ENCODE measurements around the gene CAVIN1.
A peak's percentile ranks its signal among the peaks of the same experiment; 100 is the strongest.
"Not testable (repeated sequence)": the region's sequence is repeated elsewhere in the genome, so short reads cannot be mapped to it uniquely, and the experiment has no call there.

Gene CAVIN1

DNA sequence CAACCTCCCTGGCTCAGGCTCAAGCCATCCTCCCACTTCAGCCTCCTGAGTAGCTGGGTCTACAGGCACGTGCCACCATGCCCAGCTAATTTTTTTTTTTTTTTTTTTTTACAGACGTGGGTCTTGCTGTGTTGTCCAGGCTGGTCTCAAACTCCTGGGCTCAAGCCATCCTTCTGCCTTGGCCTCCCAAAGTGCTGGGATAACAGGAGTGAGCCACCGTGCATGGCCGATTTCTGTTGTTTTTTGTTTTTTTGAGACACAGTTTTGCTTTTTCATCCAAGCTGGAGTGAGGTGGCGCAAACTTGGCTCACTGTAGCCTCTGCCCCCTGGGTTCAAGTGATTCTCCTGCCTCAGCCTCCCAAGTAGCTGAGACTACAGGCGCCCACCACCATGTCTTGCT is 31.9 kb upstream of the CAVIN1 start:
- H3K9me3 ChIP-seq (ENCODE audit: control insufficient read depth in 2 of 2, low read length in 2 of 2); H3K36me3 ChIP-seq (ENCODE audit: control insufficient read depth in 2 of 2, insufficient read depth in 2 of 2, low read length in 2 of 2); H3K4me3 ChIP-seq (ENCODE audit: low read length in 2 of 2); H3K9ac ChIP-seq (ENCODE audit: low read depth in 1 of 2, low read length in 2 of 2); H3K27ac ChIP-seq (ENCODE audit: low read depth in 2 of 2, low read length in 2 of 2); H3K27me3 ChIP-seq (ENCODE audit: control insufficient read depth in 2 of 2, insufficient read depth in 2 of 2, low read length in 2 of 2): not testable (repeated sequence)
- H3K4me1 ChIP-seq (ENCODE audit: control insufficient read depth in 2 of 2, insufficient read depth in 2 of 2, low read length in 2 of 2), result peaks cover 9 to 13% of the 10 kb centered on the region in 2 donors

DNA sequence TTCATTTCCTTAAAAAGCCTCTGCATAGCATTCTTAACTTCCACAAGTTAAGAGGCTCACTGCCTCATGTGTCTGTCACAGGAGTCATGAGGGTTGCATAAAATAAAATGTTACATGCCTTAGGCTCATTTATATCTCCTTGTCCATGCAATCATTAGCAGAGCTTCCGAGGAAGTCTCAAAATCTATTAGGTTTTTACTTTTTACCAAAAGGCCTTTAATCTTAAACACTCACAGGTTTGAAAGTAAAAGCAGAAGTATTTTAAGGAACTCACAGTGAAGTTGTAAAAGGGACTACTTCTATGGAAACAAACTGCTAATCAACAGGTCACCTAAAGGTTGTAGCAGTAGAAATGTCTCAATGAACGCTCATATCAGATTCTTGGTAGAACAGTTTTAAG is 30.4 kb upstream of the CAVIN1 start:
- Histone ChIP-seq H3K27me3 (ENCODE audit: control insufficient read depth in 2 of 2, insufficient read depth in 2 of 2, low read length in 2 of 2) (no peaks in the 10 kb centered on the region), H3K36me3 (ENCODE audit: control insufficient read depth in 2 of 2, insufficient read depth in 2 of 2, low read length in 2 of 2) (no peaks in the 10 kb centered on the region), H3K4me3 (ENCODE audit: low read length in 2 of 2) (no peak overlapping the region), H3K27ac (ENCODE audit: low read depth in 2 of 2, low read length in 2 of 2) (peak overlapping the region; percentile 30 to 33), H3K9ac (ENCODE audit: low read depth in 1 of 2, low read length in 2 of 2) (no peak overlapping the region), H3K4me1 (ENCODE audit: control insufficient read depth in 2 of 2, insufficient read depth in 2 of 2, low read length in 2 of 2) (peaks cover 2 to 5% of the 10 kb centered on the region in 2 donors), H3K9me3 (ENCODE audit: control insufficient read depth in 2 of 2, low read length in 2 of 2) (no peaks in the 10 kb centered on the region)

- not testable (repeated sequence) for H3K27ac ChIP-seq (ENCODE audit: low read depth in 2 of 2, low read length in 2 of 2); H3K9ac ChIP-seq (ENCODE audit: low read depth in 1 of 2, low read length in 2 of 2); H3K4me1 ChIP-seq (ENCODE audit: control insufficient read depth in 2 of 2, insufficient read depth in 2 of 2, low read length in 2 of 2); H3K36me3 ChIP-seq (ENCODE audit: control insufficient read depth in 2 of 2, insufficient read depth in 2 of 2, low read length in 2 of 2); H3K9me3 ChIP-seq (ENCODE audit: control insufficient read depth in 2 of 2, low read length in 2 of 2); H3K27me3 ChIP-seq (ENCODE audit: control insufficient read depth in 2 of 2, insufficient read depth in 2 of 2, low read length in 2 of 2); H3K4me3 ChIP-seq (ENCODE audit: low read length in 2 of 2)
Observed at GRCh38 chr17:42451270-42451669, 28.2 kb upstream of the CAVIN1 start.

DNA sequence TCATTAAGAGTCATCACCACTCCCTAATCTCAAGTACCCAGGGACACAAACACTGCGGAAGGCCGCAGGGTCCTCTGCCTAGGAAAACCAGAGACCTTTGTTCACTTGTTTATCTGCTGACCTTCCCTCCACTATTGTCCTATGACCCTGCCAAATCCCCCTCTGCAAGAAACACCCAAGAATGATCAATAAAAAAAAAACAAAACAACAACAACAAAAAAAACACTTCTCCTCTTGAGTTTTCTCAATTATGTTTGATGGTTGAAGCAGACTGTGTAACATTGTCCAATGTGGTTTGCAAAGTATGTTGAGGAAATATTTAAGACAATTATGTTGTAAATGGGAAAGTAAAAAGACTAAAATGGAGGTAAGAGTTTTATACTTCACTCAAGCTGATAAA is 26.8 kb upstream of the CAVIN1 start:
- H3K4me1 ChIP-seq (ENCODE audit: control insufficient read depth in 2 of 2, insufficient read depth in 2 of 2, low read length in 2 of 2); H3K9ac ChIP-seq (ENCODE audit: low read depth in 1 of 2, low read length in 2 of 2); H3K4me3 ChIP-seq (ENCODE audit: low read length in 2 of 2); H3K27ac ChIP-seq (ENCODE audit: low read depth in 2 of 2, low read length in 2 of 2); H3K36me3 ChIP-seq (ENCODE audit: control insufficient read depth in 2 of 2, insufficient read depth in 2 of 2, low read length in 2 of 2); H3K9me3 ChIP-seq (ENCODE audit: control insufficient read depth in 2 of 2, low read length in 2 of 2); H3K27me3 ChIP-seq (ENCODE audit: control insufficient read depth in 2 of 2, insufficient read depth in 2 of 2, low read length in 2 of 2): not testable (repeated sequence)

DNA sequence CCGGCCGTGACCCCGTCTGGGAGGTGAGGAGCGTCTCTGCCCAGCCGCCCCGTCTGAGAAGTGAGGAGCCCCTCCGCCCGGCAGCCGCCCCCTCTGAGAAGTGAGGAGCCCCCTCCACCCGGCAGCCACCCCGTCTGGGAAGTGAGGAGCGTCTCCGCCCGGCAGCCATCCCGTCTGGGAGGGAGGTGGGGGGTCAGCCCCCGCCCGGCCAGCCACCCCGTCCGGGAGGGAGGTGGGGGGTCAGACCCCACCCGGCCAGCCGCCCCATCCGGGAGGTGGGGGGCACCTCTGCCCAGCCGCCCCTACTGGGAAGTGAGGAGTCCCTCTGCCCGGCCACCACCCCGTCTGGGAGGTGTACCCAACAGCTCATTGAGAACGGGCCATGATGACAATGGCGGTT is 26.1 kb upstream of the CAVIN1 start:
- not testable (repeated sequence) for H3K27me3 ChIP-seq (ENCODE audit: control insufficient read depth in 2 of 2, insufficient read depth in 2 of 2, low read length in 2 of 2); H3K4me1 ChIP-seq (ENCODE audit: control insufficient read depth in 2 of 2, insufficient read depth in 2 of 2, low read length in 2 of 2); H3K9me3 ChIP-seq (ENCODE audit: control insufficient read depth in 2 of 2, low read length in 2 of 2); H3K36me3 ChIP-seq (ENCODE audit: control insufficient read depth in 2 of 2, insufficient read depth in 2 of 2, low read length in 2 of 2); H3K27ac ChIP-seq (ENCODE audit: low read depth in 2 of 2, low read length in 2 of 2); H3K9ac ChIP-seq (ENCODE audit: low read depth in 1 of 2, low read length in 2 of 2); H3K4me3 ChIP-seq (ENCODE audit: low read length in 2 of 2)

GRCh38 chr17:42442196-42442565 is 19.1 kb upstream of the CAVIN1 start:
- Histone ChIP-seq H3K4me1 (ENCODE audit: control insufficient read depth in 2 of 2, insufficient read depth in 2 of 2, low read length in 2 of 2) (peaks cover 7 to 9% of the 10 kb centered on the region in 2 donors), H3K27ac (ENCODE audit: low read depth in 2 of 2, low read length in 2 of 2) (peak overlapping the region in 1 of 2 donors; percentile 43), H3K27me3 (ENCODE audit: control insufficient read depth in 2 of 2, insufficient read depth in 2 of 2, low read length in 2 of 2) (no peaks in the 10 kb centered on the region), H3K9me3 (ENCODE audit: control insufficient read depth in 2 of 2, low read length in 2 of 2) (no peaks in the 10 kb centered on the region), H3K9ac (ENCODE audit: low read depth in 1 of 2, low read length in 2 of 2) (no peak overlapping the region), H3K36me3 (ENCODE audit: control insufficient read depth in 2 of 2, insufficient read depth in 2 of 2, low read length in 2 of 2) (no peaks in the 10 kb centered on the region), H3K4me3 (ENCODE audit: low read length in 2 of 2) (peak overlapping the region in 1 of 2 donors; percentile 50)

DNA sequence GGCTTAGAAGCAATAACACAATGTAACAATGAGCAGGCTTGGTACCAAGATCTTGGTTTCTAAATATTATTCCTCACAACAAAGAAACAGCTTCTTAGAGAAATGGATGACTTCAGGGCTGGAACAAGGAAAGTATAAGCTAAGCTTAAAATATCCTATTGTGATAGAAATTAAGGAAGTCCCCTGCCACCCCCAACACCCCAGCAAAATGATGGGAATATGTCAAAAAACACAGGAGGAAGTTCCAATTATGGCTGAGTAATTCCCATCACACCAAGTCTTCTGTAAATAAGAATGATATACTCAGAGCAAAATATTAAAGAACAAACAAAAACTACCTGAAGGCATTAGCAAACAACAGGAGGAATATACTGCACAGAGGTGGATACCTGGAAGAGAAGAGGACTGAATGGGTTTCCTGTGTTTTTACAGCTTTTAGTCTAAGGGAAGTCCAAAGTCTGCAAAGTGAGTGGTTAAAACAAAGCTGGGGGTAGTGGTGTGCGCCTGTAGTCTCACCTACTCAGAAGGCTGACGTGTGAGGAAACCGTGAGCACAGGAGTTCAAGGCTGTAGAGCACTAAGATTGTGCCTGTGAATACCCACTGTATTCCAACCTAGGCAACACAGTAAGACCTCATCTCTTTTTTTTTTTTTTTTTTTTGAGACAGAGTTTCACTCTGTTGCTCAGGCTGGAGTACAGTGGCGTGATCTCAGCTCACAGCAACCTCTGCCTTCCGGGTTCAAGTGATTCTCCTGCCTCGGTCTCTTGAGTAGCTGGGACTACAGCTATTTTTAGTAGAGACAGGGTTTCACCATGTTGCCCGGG is 18.5 kb upstream of the CAVIN1 start:
- H3K9ac ChIP-seq (ENCODE audit: low read depth in 1 of 2, low read length in 2 of 2), result no peak overlapping the region
- H3K27me3 ChIP-seq (ENCODE audit: control insufficient read depth in 2 of 2, insufficient read depth in 2 of 2, low read length in 2 of 2), result no peaks in the 10 kb centered on the region
- peaks cover 7 to 9% of the 10 kb centered on the region in 2 donors for H3K4me1 ChIP-seq (ENCODE audit: control insufficient read depth in 2 of 2, insufficient read depth in 2 of 2, low read length in 2 of 2)
- peak overlapping the region; percentile 43 to 50 for H3K27ac ChIP-seq (ENCODE audit: low read depth in 2 of 2, low read length in 2 of 2)
- H3K4me3 ChIP-seq (ENCODE audit: low read length in 2 of 2), result peak overlapping the region; percentile 14 to 50
- H3K9me3 ChIP-seq (ENCODE audit: control insufficient read depth in 2 of 2, low read length in 2 of 2), result no peaks in the 10 kb centered on the region
- H3K36me3 ChIP-seq (ENCODE audit: control insufficient read depth in 2 of 2, insufficient read depth in 2 of 2, low read length in 2 of 2), result no peaks in the 10 kb centered on the region

- Histone ChIP-seq H3K4me1 (ENCODE audit: control insufficient read depth in 2 of 2, insufficient read depth in 2 of 2, low read length in 2 of 2) (peaks cover 7 to 9% of the 10 kb centered on the region in 2 donors), H3K4me3 (ENCODE audit: low read length in 2 of 2) (no peak overlapping the region), H3K27ac (ENCODE audit: low read depth in 2 of 2, low read length in 2 of 2) (no peak overlapping the region), H3K27me3 (ENCODE audit: control insufficient read depth in 2 of 2, insufficient read depth in 2 of 2, low read length in 2 of 2) (no peaks in the 10 kb centered on the region), H3K9ac (ENCODE audit: low read depth in 1 of 2, low read length in 2 of 2) (no peak overlapping the region), H3K9me3 (ENCODE audit: control insufficient read depth in 2 of 2, low read length in 2 of 2) (no peaks in the 10 kb centered on the region), H3K36me3 (ENCODE audit: control insufficient read depth in 2 of 2, insufficient read depth in 2 of 2, low read length in 2 of 2) (no peaks in the 10 kb centered on the region)
Observed at GRCh38 chr17:42438600-42439567, 15.8 kb upstream of the CAVIN1 start.

DNA sequence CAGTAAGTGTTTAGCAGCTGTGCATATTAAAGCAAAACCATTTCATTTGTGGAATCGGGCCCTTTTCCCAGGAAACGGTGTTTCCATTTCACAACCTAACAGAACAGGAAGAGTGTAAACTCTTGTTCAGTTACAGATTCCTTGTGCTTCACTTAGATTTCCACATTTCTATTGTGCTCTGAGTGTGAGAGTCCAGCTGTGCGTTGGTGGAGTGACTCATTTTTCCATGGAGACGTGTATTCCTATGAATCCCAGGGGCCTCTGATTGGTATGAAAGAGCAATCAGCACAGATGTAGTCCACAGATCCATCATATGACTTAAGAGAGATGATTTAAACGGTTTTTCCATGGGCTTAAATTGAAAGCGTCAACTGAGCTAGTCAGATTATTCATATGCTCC is 13.3 kb upstream of the CAVIN1 start:
- Histone ChIP-seq H3K4me3 (ENCODE audit: low read length in 2 of 2) (no peak overlapping the region), H3K9me3 (ENCODE audit: control insufficient read depth in 2 of 2, low read length in 2 of 2) (no peaks in the 10 kb centered on the region), H3K36me3 (ENCODE audit: control insufficient read depth in 2 of 2, insufficient read depth in 2 of 2, low read length in 2 of 2) (no peaks in the 10 kb centered on the region), H3K4me1 (ENCODE audit: control insufficient read depth in 2 of 2, insufficient read depth in 2 of 2, low read length in 2 of 2) (peaks cover 6 to 7% of the 10 kb centered on the region in 2 donors), H3K27ac (ENCODE audit: low read depth in 2 of 2, low read length in 2 of 2) (peak overlapping the region; percentile 47 to 49), H3K9ac (ENCODE audit: low read depth in 1 of 2, low read length in 2 of 2) (no peak overlapping the region), H3K27me3 (ENCODE audit: control insufficient read depth in 2 of 2, insufficient read depth in 2 of 2, low read length in 2 of 2) (no peaks in the 10 kb centered on the region)

- no peaks in the 10 kb centered on the region for H3K36me3 ChIP-seq (ENCODE audit: control insufficient read depth in 2 of 2, insufficient read depth in 2 of 2, low read length in 2 of 2)
- H3K9me3 ChIP-seq (ENCODE audit: control insufficient read depth in 2 of 2, low read length in 2 of 2), result no peaks in the 10 kb centered on the region
- no peak overlapping the region for H3K9ac ChIP-seq (ENCODE audit: low read depth in 1 of 2, low read length in 2 of 2)
- H3K27me3 ChIP-seq (ENCODE audit: control insufficient read depth in 2 of 2, insufficient read depth in 2 of 2, low read length in 2 of 2), result no peaks in the 10 kb centered on the region
- H3K4me3 ChIP-seq (ENCODE audit: low read length in 2 of 2), result no peak overlapping the region
- no peak overlapping the region for H3K27ac ChIP-seq (ENCODE audit: low read depth in 2 of 2, low read length in 2 of 2)
- peaks cover 0 to 7% of the 10 kb centered on the region in 2 donors for H3K4me1 ChIP-seq (ENCODE audit: control insufficient read depth in 2 of 2, insufficient read depth in 2 of 2, low read length in 2 of 2)
Observed at GRCh38 chr17:42431758-42432161, 8.7 kb upstream of the CAVIN1 start.

All from mucosa of rectum (tissue), 2 donors.